HL-60/S4 treated with phorbol 12-myristate 13-acetate at 8.2 ng/mL for 4 days and 3 days (cell line): ENCODE data around the gene RAD51B.

Experiments used
- in situ Hi-C: fragments of 300-500 bp; cut with MboI; formaldehyde crosslinking; loops from 2 replicates; pipeline ENCODE4 v1.15.0; 2022; ENCODE audit warnings: low sequenced_read_pairs

The RAD51B gene

GRCh38 chr14:68681256-68682011 is 861.9 kb downstream of the RAD51B start:
- in situ Hi-C loops: no loop called here

GRCh38 chr14:68682166-68683103 is 862.9 kb downstream of the RAD51B start:
- in situ Hi-C loops: no loop called here

- in situ Hi-C loops: no loop called here
These were observed 863.7 kb downstream of the RAD51B start for GRCh38 chr14:68683326-68683725.

GRCh38 chr14:68684466-68685418 is 865.2 kb downstream of the RAD51B start:
- in situ Hi-C loops: no loop called here

GRCh38 chr14:68685419-68686204 is 866.0 kb downstream of the RAD51B start:
- in situ Hi-C loops: no loop called here

GRCh38 chr14:68686205-68686465 is 866.6 kb downstream of the RAD51B start:
- in situ Hi-C loops: no loop called here

GRCh38 chr14:68686724-68687123 is 867.1 kb downstream of the RAD51B start:
- in situ Hi-C loops: no loop called here

GRCh38 chr14:68687746-68688145 is 868.2 kb downstream of the RAD51B start:
- in situ Hi-C loops: no loop called here

- in situ Hi-C loops: no loop called here
These were observed 869.3 kb downstream of the RAD51B start for GRCh38 chr14:68688872-68689371.

- in situ Hi-C loops: no loop called here
These were observed 869.9 kb downstream of the RAD51B start for GRCh38 chr14:68689511-68689910.

GRCh38 chr14:68690089-68690958 is 870.7 kb downstream of the RAD51B start:
- in situ Hi-C loops: no loop called here

GRCh38 chr14:68691031-68691791 is 871.6 kb downstream of the RAD51B start:
- in situ Hi-C loops: no loop called here

GRCh38 chr14:68691792-68692118 is 872.2 kb downstream of the RAD51B start:
- in situ Hi-C loops: no loop called here

GRCh38 chr14:68692216-68692615 is 872.6 kb downstream of the RAD51B start:
- in situ Hi-C loops: no loop called here

GRCh38 chr14:68692916-68693771 is 873.6 kb downstream of the RAD51B start:
- in situ Hi-C loops: no loop called here

- in situ Hi-C loops: no loop called here
These were observed 874.3 kb downstream of the RAD51B start for GRCh38 chr14:68693926-68694325.

GRCh38 chr14:68694516-68695235 is 875.1 kb downstream of the RAD51B start:
- in situ Hi-C loops: no loop called here
